Ovary (tissue), 9 donors: ENCODE data around the gene SWAP70. TPM values are rescaled to one million over a fixed set of nuclear protein-coding genes. Genes with fewer than 3 reads are reported as not detected.

ENCODE experiments used
- DNase-seq, 5 donors: peaks; one replicate each; pipeline ENCODE4 v3.0.0-alpha.2; 2019 to 2020
- H3K27ac ChIP-seq, 2 donors: fragments of 200-600 bp; one replicate each; pipeline versions ENCODE4 v1.5.1 to v1.8.0; 2019 to 2022
- H3K27me3 ChIP-seq: fragments of 200-600 bp; one replicate; pipeline ENCODE4 v1.8.0; 2022
- H3K36me3 ChIP-seq: fragments of 200-600 bp; sonication (generic); one replicate; pipeline ENCODE4 v1.5.1; 2019
- H3K4me1 ChIP-seq: one replicate; pipeline ENCODE4 v1.8.1; 2013; ENCODE audit warnings: mild to moderate bottlenecking, moderate library complexity; ENCODE audit not compliant: insufficient read depth
- H3K4me3 ChIP-seq: fragments of 200-600 bp; sonication (generic); one replicate; pipeline ENCODE4 v1.5.1; 2017
- H3K9me3 ChIP-seq, 2 donors: fragments of 200-600 bp in 1 of 2; sonication (generic) in 1 of 2; one replicate each; pipeline versions ENCODE4 v1.5.1 to v1.8.1; 2013 to 2019; ENCODE audit warnings: mild to moderate bottlenecking in 1 of 2, moderate library complexity in 1 of 2
- CTCF ChIP-seq, 3 donors: fragments of 450-650 bp in 2 of 3; fragments of 200-600 bp in 1 of 3; IDR thresholded peaks; one replicate each; pipeline versions ENCODE4 v1.5.1 to v1.8.0; 2016 to 2022; ENCODE audit warnings: antibody characterized with exemption in 3 of 3, mild to moderate bottlenecking in 1 of 3
- EP300 ChIP-seq: sonication (generic); formaldehyde crosslinking; IDR thresholded peaks from one replicate; pipeline ENCODE4 v1.6.1; 2017; ENCODE audit warnings: antibody characterized with exemption
- POLR2A ChIP-seq: fragments of 450-650 bp; IDR thresholded peaks from one replicate; pipeline ENCODE4 v1.6.1; 2017; ENCODE audit warnings: antibody characterized with exemption, mild to moderate bottlenecking, moderate library complexity
- WGBS, 3 donors: extraction: QIAGEN DNeasy Blood & Tissue Kit in 1 of 3; methylation state at CpG; one replicate each; pipeline versions ENCODE4 v1.1.5 to v1.1.7; 2013 to 2017; 5-methylcytosine and 5-hydroxymethylcytosine counted together
- intact Hi-C, 4 donors: fragments of 100-400 bp; cut with DNase I; formaldehyde crosslinking; loops; one replicate each; pipeline versions ENCODE4 v1.11.0 to v1.15.1; 2022 to 2023
- polyA plus RNA-seq, 2 donors: library from polyadenylated mRNA; stranded (reverse); fragments of 200-250 nt in 1 of 2; fragments of 350-450 nt in 1 of 2; fragmentation: Illumina TruSeq in 1 of 2; extraction: RNeasy Lipid Tissue Mini Kit (QIAGEN cat#74804) in 1 of 2; gene quantifications; one replicate each; pipeline ENCODE4 v1.2.3, GENCODE V29; 2013 to 2014
- total RNA-seq, 7 donors: library from RNA; depleted of rRNA in 2 of 7; stranded (reverse); fragments of >200 nt in 2 of 7; fragmentation: NEBNext Ultra II Directional in 3 of 7; extraction: Animal tissue kit (Norgen Biotek cat#: 25700) in 3 of 7; gene quantifications; one replicate each; pipeline versions ENCODE4 v1.1.0 to v1.2.4, GENCODE V29; 2016 to 2023
- donor health status: DM: no; HTN: no; CAD: no; lungs with moderate emphysema.
- donor health status: DM: no; HTN: no; CAD: no.
- donor health status: Bipolar disorder and iron deficiency.
- donor health status: DM: yes; HTN: yes; CAD: no.
- donor health status: DM: no; HTN: no; CAD: no.
- donor health status: DM: yes; HTN: yes; CAD: no.

The SWAP70 gene
- total and polyA plus RNA-seq, 9 donors = 14.1 to 23.7 (median 19.8) TPM

DNA sequence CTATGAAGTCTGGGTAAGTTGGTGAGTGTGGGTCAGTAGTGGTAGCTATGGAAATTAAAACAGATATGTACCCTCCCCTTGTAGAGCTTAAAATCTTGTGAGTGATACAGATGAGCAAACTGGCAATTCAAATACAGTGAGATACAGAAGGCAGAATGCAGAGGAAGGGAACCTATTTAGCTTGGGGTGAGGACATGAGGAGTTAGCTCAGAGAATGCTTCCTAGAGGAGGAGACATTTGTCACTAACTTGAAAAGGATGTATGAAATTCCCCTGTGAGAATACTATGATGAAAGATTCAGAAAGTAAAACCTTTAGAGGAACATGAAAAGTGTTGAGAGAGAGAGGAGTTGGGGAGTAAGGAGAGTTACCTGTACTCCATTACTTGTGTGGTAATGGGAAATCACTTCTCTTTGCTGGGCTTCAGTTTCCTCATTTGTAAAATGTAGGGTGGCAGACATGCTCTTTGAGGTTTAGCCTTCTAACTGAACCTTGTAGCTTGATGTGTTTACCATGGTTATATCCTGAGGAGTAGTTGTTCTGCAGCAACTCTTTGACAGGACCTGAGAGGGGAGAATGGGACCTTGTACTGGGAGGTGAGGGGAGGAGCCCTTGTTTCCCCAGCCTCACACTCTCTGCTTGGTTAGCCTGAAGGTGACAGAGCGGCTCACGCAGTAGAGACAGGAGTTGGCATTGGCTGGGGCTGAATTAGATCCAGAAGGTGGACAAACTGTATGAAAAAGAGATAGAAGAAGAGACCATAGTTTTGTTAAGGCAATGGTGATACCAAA, 17.9 kb downstream of the SWAP70 start:
- no peaks in the 10 kb centered on the region for H3K9me3 ChIP-seq
- 86 to 99% (median 86%) methylated on average over 2 of the region's 2 CpGs for WGBS, 3 donors
- TF ChIP-seq CTCF (IDR thresholded peaks at IDR 0.05) (no peak), POLR2A (no peak), EP300 (no peak)
- DNase-seq = no peak
- no peak overlapping the region for H3K27ac ChIP-seq
- H3K4me1 ChIP-seq = peaks cover 2% of the 10 kb centered on the region
- intact Hi-C loops = no loop called here
- no peaks in the 10 kb centered on the region for H3K36me3 ChIP-seq
- H3K4me3 ChIP-seq = no peak overlapping the region
- H3K27me3 ChIP-seq = no peaks in the 10 kb centered on the region

- intact Hi-C loops = no loop called here
- Histone ChIP-seq H3K27ac (no peak overlapping the region), H3K4me1 (peaks cover 2% of the 10 kb centered on the region), H3K36me3 (no peaks in the 10 kb centered on the region), H3K27me3 (no peaks in the 10 kb centered on the region), H3K4me3 (no peak overlapping the region), H3K9me3 (no peaks in the 10 kb centered on the region)
- WGBS, 3 donors = 78 to 83% (median 79%) methylated on average over 2 of the region's 2 CpGs
- TF ChIP-seq POLR2A (no peak), EP300 (no peak), CTCF (IDR thresholded peaks at IDR 0.05) (no peak)
- peak in 1 of 5 donors; percentile 35 for DNase-seq
These were observed 24.0 kb downstream of the SWAP70 start for GRCh38 chr11:9687711-9688477.

- Histone ChIP-seq H3K9me3 (no peaks in the 10 kb centered on the region), H3K27ac (peak overlapping the region in 1 of 2 donors; percentile 14), H3K36me3 (no peaks in the 10 kb centered on the region), H3K4me1 (peaks cover 2% of the 10 kb centered on the region), H3K4me3 (no peak overlapping the region), H3K27me3 (no peaks in the 10 kb centered on the region)
- intact Hi-C loops = no loop called here
- TF ChIP-seq EP300 (no peak), CTCF (IDR thresholded peaks at IDR 0.05) (no peak), POLR2A (no peak)
- 52 to 61% (median 60%) methylated on average over 7 of the region's 7 CpGs for WGBS, 3 donors
- no peak for DNase-seq
These were observed 25.0 kb downstream of the SWAP70 start for GRCh38 chr11:9688716-9689511.

DNA sequence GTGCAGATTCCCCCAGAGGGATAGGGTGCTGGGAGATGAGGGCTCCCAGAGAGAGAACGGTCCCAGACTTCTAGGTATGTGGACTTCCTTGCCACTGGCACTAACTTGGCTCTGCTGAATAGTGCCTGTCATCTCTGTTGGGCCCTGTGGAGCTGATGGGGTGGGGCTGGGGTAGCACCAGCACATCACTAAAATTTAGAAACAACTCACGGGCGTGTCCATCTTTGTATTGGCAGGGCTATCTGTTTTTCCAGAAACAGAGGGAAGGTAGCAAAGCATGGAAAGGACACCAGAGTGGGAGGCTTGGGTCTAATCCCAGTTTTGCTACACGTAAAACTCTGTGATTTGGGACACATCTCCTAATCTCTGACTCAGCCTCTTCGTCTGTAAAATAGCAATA, 25.8 kb downstream of the SWAP70 start:
- DNase-seq = no peak
- 44 to 53% (median 44%) methylated on average over 5 of the region's 5 CpGs for WGBS, 3 donors
- Histone ChIP-seq H3K27ac (peak overlapping the region in 1 of 2 donors; percentile 14), H3K9me3 (no peaks in the 10 kb centered on the region), H3K4me3 (no peak overlapping the region), H3K4me1 (peaks cover 2% of the 10 kb centered on the region), H3K27me3 (no peaks in the 10 kb centered on the region), H3K36me3 (no peaks in the 10 kb centered on the region)
- TF ChIP-seq POLR2A (no peak), EP300 (no peak), CTCF (IDR thresholded peaks at IDR 0.05) (no peak)
- intact Hi-C loops = no loop called here
